Activated naive CD8-positive, alpha-beta T cell treated with anti-CD3 and anti-CD28 coated beads for 36 hours (primary cell): ENCODE measurements around the gene CABLES1. TPM values are rescaled to one million over a fixed set of nuclear protein-coding genes. Genes with fewer than 3 reads are reported as not detected.

Experiments
- DNase-seq: peaks from one replicate; pipeline ENCODE4 v3.0.0; 2021
- H3K27ac Mint-ChIP-seq: one replicate; pipeline ENCODE4 v1.8.0; 2022; ENCODE audit warnings: mild to moderate bottlenecking, moderate library complexity, mixed read lengths
- H3K27me3 Mint-ChIP-seq: one replicate; pipeline ENCODE4 v1.8.0; 2022; ENCODE audit warnings: mild to moderate bottlenecking, mixed read lengths
- H3K36me3 Mint-ChIP-seq: one replicate; pipeline ENCODE4 v1.8.0; 2021; ENCODE audit warnings: mild to moderate bottlenecking, mixed read lengths
- H3K4me1 Mint-ChIP-seq: one replicate; pipeline ENCODE4 v1.8.0; 2021; ENCODE audit warnings: mixed read lengths
- H3K4me3 Mint-ChIP-seq: one replicate; pipeline ENCODE4 v1.8.0; 2022; ENCODE audit warnings: mild to moderate bottlenecking, moderate library complexity, mixed read lengths
- H3K9me3 Mint-ChIP-seq: one replicate; pipeline ENCODE4 v1.8.0; 2022; ENCODE audit warnings: mixed read lengths
- total RNA-seq, 2 experiments: library from RNA; stranded (reverse); gene quantifications; one replicate each; pipeline ENCODE4 v1.2.3, GENCODE V29; 2021

CABLES1 gene
- total RNA-seq, 2 experiments from 2014 or later = 10.0 to 11.8 TPM

GRCh38 chr18:23223641-23224040, 88.4 kb downstream of the CABLES1 start:
- H3K4me3 Mint-ChIP-seq = no peak overlapping the region
- DNase-seq = no peak
- peaks cover 3% of the 10 kb centered on the region for H3K9me3 Mint-ChIP-seq
- peaks cover 27% of the 10 kb centered on the region for H3K4me1 Mint-ChIP-seq
- H3K27me3 Mint-ChIP-seq = no peaks in the 10 kb centered on the region
- peaks cover 10% of the 10 kb centered on the region for H3K36me3 Mint-ChIP-seq
- no peak overlapping the region for H3K27ac Mint-ChIP-seq

- Mint-ChIP-seq H3K27ac (no peak overlapping the region), H3K9me3 (peaks cover 5% of the 10 kb centered on the region), H3K4me1 (peaks cover 39% of the 10 kb centered on the region), H3K4me3 (no peak overlapping the region), H3K36me3 (peaks cover 19% of the 10 kb centered on the region), H3K27me3 (no peaks in the 10 kb centered on the region)
- DNase-seq = no peak
These were observed 90.2 kb downstream of the CABLES1 start for GRCh38 chr18:23225503-23225902.

GRCh38 chr18:23226391-23226790, 91.1 kb downstream of the CABLES1 start:
- Mint-ChIP-seq H3K4me1 (peaks cover 45% of the 10 kb centered on the region), H3K27me3 (no peaks in the 10 kb centered on the region), H3K4me3 (no peak overlapping the region), H3K27ac (no peak overlapping the region), H3K9me3 (peaks cover 5% of the 10 kb centered on the region), H3K36me3 (peaks cover 24% of the 10 kb centered on the region)
- DNase-seq = no peak

GRCh38 chr18:23226930-23227725, 91.8 kb downstream of the CABLES1 start:
- Mint-ChIP-seq H3K4me1 (peaks cover 52% of the 10 kb centered on the region), H3K27me3 (no peaks in the 10 kb centered on the region), H3K27ac (no peak overlapping the region)

GRCh38 chr18:23227726-23228070, 92.4 kb downstream of the CABLES1 start:
- Mint-ChIP-seq H3K9me3 (peaks cover 12% of the 10 kb centered on the region), H3K27ac (no peak overlapping the region), H3K27me3 (no peaks in the 10 kb centered on the region), H3K4me1 (peaks cover 56% of the 10 kb centered on the region), H3K36me3 (peaks cover 35% of the 10 kb centered on the region), H3K4me3 (no peak overlapping the region)
- DNase-seq = no peak

More at GRCh38 chr18:23226930-23227725, 91.8 kb downstream of the CABLES1 start:
- H3K4me3 Mint-ChIP-seq = no peak overlapping the region
- H3K9me3 Mint-ChIP-seq = peaks cover 10% of the 10 kb centered on the region
- H3K36me3 Mint-ChIP-seq = peaks cover 31% of the 10 kb centered on the region
- no peak for DNase-seq

GRCh38 chr18:23228102-23229061, 93.1 kb downstream of the CABLES1 start:
- Mint-ChIP-seq H3K27me3 (no peaks in the 10 kb centered on the region), H3K9me3 (peaks cover 12% of the 10 kb centered on the region), H3K4me1 (peaks cover 59% of the 10 kb centered on the region), H3K36me3 (peaks cover 41% of the 10 kb centered on the region), H3K4me3 (peak overlapping the region; percentile 23), H3K27ac (peak overlapping the region; percentile 89)
- DNase-seq = no peak

- H3K9me3 Mint-ChIP-seq = peaks cover 12% of the 10 kb centered on the region
- no peaks in the 10 kb centered on the region for H3K27me3 Mint-ChIP-seq
- H3K4me3 Mint-ChIP-seq = no peak overlapping the region
- H3K27ac Mint-ChIP-seq = peak overlapping the region; percentile 72
- H3K4me1 Mint-ChIP-seq = peaks cover 62% of the 10 kb centered on the region
- no peak for DNase-seq
- peaks cover 46% of the 10 kb centered on the region for H3K36me3 Mint-ChIP-seq
These were observed 94.2 kb downstream of the CABLES1 start for GRCh38 chr18:23229472-23229871.

GRCh38 chr18:23230686-23231085, 95.4 kb downstream of the CABLES1 start:
- Mint-ChIP-seq H3K27ac (peak overlapping the region; percentile 92), H3K9me3 (peaks cover 12% of the 10 kb centered on the region), H3K27me3 (no peaks in the 10 kb centered on the region), H3K4me3 (no peak overlapping the region), H3K4me1 (peaks cover 61% of the 10 kb centered on the region), H3K36me3 (peaks cover 48% of the 10 kb centered on the region)
- no peak for DNase-seq

- peak overlapping the region; percentile 55 for H3K4me3 Mint-ChIP-seq
- peaks cover 12% of the 10 kb centered on the region for H3K9me3 Mint-ChIP-seq
- H3K27me3 Mint-ChIP-seq = no peaks in the 10 kb centered on the region
- peak overlapping the region; percentile 93 for H3K27ac Mint-ChIP-seq
- peaks cover 58% of the 10 kb centered on the region for H3K4me1 Mint-ChIP-seq
- peaks cover 46% of the 10 kb centered on the region for H3K36me3 Mint-ChIP-seq
- peak; percentile 78 for DNase-seq
These were observed 96.2 kb downstream of the CABLES1 start for GRCh38 chr18:23231340-23232021.

- H3K4me1 Mint-ChIP-seq = peaks cover 53% of the 10 kb centered on the region
- H3K27ac Mint-ChIP-seq = peak overlapping the region; percentile 93
- H3K36me3 Mint-ChIP-seq = peaks cover 37% of the 10 kb centered on the region
- H3K27me3 Mint-ChIP-seq = no peaks in the 10 kb centered on the region
- DNase-seq = no peak
- peaks cover 11% of the 10 kb centered on the region for H3K9me3 Mint-ChIP-seq
- no peak overlapping the region for H3K4me3 Mint-ChIP-seq
These were observed 97.0 kb downstream of the CABLES1 start for GRCh38 chr18:23232331-23232730.

GRCh38 chr18:23234619-23235018, 99.3 kb downstream of the CABLES1 start:
- peaks cover 51% of the 10 kb centered on the region for H3K4me1 Mint-ChIP-seq
- H3K36me3 Mint-ChIP-seq = peaks cover 34% of the 10 kb centered on the region
- DNase-seq = no peak
- no peaks in the 10 kb centered on the region for H3K27me3 Mint-ChIP-seq
- H3K27ac Mint-ChIP-seq = peak overlapping the region; percentile 20
- H3K4me3 Mint-ChIP-seq = no peak overlapping the region
- H3K9me3 Mint-ChIP-seq = peaks cover 8% of the 10 kb centered on the region

GRCh38 chr18:23235336-23235735, 100.1 kb downstream of the CABLES1 start:
- Mint-ChIP-seq H3K27me3 (no peaks in the 10 kb centered on the region), H3K27ac (no peak overlapping the region), H3K4me1 (peaks cover 48% of the 10 kb centered on the region)

GRCh38 chr18:23235860-23236259, 100.6 kb downstream of the CABLES1 start:
- DNase-seq = no peak
- Mint-ChIP-seq H3K9me3 (peaks cover 8% of the 10 kb centered on the region), H3K36me3 (peaks cover 26% of the 10 kb centered on the region), H3K27ac (peak overlapping the region; percentile 8), H3K4me3 (no peak overlapping the region), H3K27me3 (no peaks in the 10 kb centered on the region), H3K4me1 (peaks cover 45% of the 10 kb centered on the region)

More at GRCh38 chr18:23235336-23235735, 100.1 kb downstream of the CABLES1 start:
- peaks cover 8% of the 10 kb centered on the region for H3K9me3 Mint-ChIP-seq
- peaks cover 30% of the 10 kb centered on the region for H3K36me3 Mint-ChIP-seq
- H3K4me3 Mint-ChIP-seq = no peak overlapping the region
- no peak for DNase-seq

GRCh38 chr18:23236876-23237468, 101.7 kb downstream of the CABLES1 start:
- DNase-seq = no peak
- no peak overlapping the region for H3K27ac Mint-ChIP-seq
- H3K36me3 Mint-ChIP-seq = peaks cover 20% of the 10 kb centered on the region
- no peaks in the 10 kb centered on the region for H3K27me3 Mint-ChIP-seq
- peaks cover 36% of the 10 kb centered on the region for H3K4me1 Mint-ChIP-seq
- H3K9me3 Mint-ChIP-seq = peaks cover 3% of the 10 kb centered on the region
- no peak overlapping the region for H3K4me3 Mint-ChIP-seq
